HG03457 (cell line): ENCODE results near the gene MOB4.
"Not testable (repeated sequence)": the region's sequence is repeated elsewhere in the genome, so short reads cannot be mapped to it uniquely, and the experiment has no call there.

Experiments
- ATAC-seq: cut with Tn5 transposase; IDR thresholded peaks from one replicate; pipeline ENCODE4 v1.9.1; 2021; ENCODE audit warnings: moderate number of reproducible peaks; ENCODE audit not compliant: unreplicated experiment

The MOB4 gene

DNA sequence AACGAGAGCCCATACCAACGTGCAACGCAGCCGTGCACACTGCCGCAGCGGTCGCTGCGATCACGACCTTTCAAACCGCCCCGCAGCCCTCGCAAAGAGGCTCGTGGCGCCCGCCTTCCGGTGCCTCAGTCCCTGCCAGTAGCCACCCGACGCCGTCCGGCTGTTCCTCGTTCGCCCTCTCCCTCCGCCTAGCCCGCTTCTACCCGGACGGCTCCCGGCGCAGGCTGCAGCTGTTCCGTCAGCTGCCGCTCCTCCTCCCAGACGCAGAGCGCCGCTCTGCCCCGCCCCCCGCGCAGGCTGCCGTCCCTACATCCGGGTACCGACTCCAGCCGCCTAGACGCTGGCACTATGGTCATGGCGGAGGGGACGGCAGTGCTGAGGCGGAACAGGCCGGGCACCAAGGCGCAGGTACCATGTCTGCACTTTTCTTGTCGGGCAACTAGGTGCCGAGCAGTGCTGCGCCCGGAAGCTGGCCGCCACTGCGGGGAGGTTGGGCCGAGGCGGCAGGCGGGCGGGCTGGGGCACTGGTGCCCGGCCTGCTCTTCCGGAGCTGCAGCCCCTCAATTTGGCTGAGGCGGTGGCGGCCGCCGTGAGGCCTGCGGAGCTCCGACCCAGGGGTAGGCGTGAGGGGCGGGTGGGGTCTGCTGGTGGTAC, at the start of gene MOB4:
Gene MOB4, plus strand, starts transcription at position 328 of the 654 bp plus-strand sequence. Its CDS starts 21 bp downstream, at position 349.
- ATAC-seq = peak; percentile 94

DNA sequence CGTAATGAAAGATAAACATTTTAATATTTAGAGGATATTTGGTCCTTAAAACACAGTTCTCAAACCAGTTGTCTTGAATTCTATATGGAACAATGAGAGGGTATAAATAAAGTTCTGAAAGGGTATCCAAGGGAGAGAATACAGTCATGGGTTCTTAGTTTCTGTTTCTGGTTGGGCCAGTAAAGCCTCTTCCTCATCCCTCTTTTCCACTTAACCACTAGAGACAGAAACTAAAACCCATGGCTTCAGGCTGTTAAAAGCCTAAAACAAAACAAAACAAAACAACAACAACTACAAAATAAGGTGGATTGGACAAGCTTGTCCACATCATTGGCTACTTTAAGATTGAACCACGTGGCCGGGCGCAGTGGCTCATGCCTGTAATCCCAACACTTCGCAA, 43.7 kb upstream of the MOB4 start:
- no peak for ATAC-seq

DNA sequence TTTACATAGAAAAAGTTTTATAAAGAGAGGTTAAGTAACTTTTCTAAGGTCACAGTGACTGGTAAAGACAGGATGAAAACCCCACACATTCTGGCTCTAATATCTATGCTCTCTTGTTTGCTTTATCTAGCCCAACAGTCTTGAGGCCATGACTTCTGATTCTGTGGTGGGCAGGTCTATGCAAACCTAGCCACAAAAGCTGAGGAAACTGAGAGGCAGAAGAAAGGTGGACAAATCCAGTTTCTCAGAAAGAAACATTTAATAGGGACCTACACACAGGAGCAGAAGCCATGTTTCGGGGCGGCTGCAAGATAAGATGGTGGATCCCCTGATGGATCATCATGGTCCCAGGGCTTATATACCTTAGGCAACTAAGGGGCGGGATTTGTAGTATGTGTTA, 38.1 kb upstream of the MOB4 start:
- no peak for ATAC-seq

DNA sequence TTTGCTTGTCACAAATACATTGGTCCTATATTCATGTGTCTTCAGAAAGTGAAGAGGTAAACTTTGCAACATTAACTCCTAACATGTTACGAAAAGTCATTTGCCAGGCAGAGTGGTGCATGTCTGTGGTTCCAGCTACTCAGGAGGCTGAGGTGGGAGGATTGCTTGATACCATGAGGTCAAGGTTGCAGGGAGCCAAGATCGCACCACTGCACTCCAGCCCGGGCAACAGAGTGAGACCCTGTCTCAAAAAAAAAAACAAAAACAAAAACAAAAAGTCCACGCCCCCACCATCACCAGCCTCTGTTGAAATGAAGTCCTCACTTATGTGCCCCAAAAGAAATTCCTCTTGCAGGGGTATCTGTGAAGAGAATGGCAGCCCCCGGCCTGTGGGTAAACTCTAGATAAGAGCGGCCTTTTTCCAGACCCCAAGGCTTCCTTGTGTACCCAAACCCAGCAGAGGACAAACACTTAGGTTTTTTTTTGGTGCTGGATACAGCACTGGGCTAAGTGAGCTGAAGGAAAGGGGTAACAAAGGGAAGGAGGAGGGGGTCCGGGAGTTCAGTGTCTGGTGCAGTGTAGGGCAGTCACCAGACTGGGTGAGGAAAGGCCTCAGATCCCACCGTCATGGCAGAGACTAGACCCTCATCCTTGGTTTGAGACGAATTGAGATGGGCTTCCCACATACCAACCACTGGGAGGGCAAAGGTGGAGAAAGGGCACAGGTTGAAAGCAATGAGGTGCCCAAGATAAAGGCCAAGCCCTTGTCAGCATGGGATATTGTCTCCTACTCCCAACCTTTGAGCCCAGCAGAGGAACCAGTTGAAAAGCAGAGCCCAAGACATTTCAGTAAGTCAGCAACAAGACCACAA, 35.5 kb upstream of the MOB4 start:
- ATAC-seq = no peak

DNA sequence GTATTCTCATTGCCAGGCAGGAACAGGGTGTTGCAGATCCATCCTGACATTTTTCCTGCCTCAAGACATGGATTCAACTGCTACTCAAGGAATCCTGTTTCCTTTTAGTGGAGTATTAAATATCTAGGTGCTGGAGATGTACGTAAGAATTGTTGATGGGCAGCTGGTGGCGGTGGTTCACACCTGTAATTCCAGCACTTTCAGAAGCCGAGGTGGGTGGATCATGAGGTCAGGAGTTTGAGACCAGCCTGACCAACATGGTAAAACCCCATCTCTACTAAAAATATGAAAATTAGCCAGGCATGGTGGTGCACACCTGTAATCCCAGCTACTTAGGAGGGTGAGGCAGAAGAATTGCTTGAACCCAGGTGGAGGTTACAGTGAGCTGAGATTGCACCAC, 31.6 kb upstream of the MOB4 start:
- not testable (repeated sequence) for ATAC-seq

DNA sequence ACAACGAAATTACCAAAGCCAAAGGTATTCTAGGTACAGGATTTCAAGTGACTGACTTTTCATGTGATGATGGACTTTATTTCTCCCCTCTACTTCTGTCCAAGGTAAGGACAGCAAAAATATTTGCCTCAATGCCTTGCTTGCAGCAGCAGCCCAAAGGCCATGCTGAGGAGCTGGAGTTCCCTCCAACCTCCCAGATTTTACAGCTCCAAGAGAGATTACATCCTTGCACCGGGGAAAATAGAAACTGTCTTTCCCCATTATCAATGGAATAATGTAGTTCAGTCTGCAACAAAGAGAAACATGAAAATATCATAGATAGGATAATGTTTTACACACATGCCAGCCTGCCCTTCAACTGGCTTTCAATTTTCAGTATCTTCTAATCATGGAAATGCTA, 29.7 kb upstream of the MOB4 start:
- ATAC-seq = no peak

DNA sequence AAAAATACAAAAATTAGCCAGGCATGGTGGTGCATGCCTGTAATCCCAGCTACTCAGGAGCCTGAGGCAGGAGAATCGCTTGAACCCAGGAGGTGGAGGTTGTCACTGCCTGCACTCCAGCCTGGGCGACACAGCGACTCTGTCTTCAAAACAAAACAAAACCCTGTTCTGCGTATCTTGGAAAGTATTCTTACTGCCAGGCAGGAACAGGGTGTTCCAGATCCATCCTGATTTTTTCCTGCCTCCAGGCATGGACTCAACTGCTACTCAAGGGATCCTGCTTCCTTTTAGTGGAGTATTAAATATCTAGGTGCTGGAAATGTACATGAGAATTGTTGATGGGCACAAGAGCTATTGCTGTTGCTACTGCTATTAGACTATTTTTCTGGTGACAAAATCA, 28.5 kb upstream of the MOB4 start:
- no peak for ATAC-seq

DNA sequence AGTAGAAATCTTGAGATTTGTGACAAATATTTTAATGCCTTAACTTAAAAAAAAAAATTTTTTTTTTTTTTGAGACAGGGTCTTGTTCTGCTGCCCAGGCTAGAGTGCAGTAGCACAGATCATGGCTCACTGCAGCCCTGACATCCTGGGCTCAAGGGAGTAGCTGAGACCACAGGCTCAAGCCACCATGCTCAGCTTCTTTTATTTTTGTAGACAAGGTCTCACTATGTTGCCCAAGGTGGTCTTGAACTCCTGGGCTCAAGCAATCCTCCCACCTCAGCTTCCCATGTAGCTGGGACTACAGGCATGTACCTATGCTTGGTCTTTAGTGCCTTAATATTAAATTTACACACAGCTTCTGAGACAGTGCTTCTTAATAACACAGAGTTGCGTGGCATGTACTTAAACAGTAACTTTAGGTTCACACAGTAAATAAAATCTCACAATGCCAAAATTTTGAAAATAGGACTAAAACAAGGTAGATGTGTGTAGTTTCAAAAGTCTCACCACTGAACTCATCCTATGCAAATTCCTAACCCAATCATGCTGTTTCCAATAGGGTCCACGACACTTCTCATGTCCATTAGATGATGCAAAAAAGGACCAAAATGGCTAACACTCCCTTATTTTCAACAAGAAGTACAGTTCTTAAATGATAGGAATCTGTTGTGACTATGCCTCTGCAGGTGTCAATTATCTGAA, 20.3 kb upstream of the MOB4 start:
- ATAC-seq = no peak

DNA sequence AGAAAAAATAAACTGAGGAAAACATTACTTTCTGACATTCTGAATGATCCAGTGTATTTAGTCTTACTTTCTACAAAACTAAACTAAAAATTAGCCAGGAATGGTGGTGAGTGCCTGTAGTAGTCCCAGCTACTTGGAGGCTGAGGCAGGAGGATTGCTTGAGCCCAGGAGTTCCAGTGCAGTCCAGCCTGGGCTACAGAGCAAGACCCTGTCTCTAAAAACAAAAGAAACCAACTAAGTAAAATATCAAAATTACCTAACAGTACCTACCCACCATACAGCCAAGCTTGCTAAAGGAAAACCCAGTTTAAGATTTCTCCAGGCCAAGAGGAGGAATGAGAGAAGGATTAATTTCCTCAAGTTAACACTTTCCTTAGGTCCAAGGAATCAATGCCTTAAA, 19.2 kb upstream of the MOB4 start:
- no peak for ATAC-seq

DNA sequence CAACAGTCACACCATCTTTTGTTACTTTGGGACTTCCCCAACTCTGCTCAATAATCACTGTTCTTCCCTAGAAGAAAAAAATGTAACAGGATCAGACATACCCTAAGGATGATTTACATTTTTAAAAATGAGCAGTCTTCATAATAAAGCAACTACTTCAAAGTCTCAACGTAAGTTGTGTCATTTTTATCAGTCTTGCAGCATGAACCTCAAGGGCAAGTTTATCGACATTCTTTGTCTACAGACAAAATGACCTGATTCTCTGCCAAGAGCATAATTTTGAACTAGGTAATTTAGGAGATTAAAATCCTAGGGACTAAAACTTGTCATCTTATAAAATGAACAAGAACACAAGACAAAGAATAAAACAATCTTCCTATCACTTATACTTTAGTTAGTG, 18.5 kb upstream of the MOB4 start:
- no peak for ATAC-seq

DNA sequence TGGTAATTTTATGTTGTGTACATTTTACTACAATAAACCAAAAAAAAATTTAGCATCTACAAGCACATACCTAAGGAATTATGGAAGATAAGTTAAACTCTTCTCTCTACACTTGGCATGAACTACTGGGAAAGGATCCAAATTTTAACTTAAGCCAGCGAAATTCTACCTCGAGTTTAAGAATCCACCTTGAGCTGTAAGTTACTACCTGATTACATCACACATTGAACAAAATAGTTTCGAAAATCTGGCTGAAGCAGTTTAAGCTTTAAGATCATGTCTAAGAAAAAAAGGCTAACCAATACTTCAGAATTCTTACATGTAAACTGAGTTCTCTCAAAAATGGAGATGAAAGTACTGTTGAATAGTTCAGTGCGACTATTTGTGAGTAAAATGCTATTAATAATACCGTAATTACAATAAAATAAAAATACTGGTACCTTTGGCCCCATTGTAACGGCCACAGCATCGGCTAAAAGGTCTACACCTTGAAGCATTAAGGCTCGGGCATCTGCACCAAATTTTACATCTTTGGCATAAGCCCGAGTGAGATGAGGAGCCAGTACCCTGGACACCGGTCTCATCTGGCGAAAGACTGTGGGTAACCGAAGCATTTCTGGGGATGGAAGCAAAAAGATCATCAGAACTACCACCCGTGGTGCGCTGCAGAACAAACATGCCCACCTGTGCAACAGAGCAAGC, 17.5 kb upstream of the MOB4 start:
- ATAC-seq = no peak

DNA sequence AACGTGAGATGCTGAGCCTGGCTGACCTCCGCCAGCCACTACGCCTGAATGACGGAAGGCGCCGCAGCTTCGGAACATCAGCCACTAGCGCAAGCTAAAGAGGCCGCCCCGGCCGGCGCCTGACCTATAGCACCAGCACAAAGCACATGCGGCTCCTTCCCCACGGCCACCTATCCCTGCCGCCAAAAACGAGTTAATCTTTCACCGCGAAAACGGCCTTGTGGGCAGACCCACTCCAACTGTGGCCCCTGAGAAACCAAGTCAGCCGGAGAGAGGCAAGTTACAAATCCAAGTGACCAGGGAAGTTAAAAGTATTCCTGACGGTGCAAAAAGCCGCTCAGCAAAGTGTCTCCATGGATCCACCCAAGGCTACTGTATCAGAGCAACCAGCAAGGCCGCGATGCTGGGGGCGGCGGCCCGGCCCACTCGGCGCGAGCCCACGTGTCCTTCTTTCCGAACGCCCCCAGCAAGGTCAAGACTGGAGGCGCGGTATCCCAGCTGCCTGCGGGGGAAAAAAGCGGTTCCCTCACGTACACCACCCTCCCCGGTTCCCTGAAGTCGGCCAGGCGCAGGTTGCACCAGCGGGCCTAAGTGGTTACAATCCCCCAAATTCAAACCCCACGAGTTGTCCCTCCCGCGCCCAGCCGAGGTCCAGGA, 16.8 kb upstream of the MOB4 start:
- no peak for ATAC-seq

DNA sequence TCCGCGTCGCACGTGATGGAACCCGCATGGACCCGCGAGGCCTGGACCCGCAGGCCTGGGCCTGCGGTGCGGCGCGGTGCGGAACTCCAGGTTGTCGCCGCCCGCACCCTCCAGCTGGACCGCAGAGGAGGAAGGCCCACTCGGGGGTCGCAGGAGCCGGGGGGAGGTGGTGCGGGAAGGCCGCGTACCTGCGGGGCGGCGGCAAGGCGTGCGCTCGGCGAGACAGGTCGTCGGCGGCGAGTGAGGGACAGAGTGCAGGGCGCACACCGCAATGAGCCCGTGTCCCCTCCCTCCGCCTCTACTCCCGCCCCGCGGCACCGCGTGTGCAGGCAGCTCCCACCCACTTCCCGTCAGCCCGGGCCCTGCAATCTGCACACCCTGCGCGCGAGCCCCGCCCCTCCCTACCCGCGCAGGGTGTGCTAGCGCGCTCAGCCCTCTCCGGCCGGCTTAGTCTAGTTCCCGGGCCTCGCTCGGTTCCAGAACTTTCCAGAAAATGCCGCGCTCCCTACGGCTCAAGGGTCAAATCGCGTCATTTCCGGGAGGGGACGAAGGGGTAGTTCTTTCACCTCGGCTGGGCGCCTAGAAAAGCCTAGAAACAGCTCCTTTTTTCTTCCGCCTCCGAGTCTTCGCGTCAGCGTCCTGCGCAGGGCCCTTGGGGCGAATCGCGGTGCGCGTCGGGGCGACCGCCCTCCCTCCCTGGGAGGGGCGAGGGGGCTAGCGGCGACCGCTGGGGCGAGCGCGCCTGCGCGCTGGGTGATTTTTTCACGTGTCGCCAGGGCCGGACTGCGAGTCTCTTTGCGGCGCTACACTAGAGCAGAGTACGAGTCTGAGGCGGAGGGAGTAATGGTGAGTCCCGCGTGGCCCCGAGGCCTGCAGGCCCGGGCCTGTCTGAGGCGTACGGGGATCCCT, 16.0 kb upstream of the MOB4 start, which contains the start of the genes HSPD1 and HSPE1:
Gene HSPD1, minus strand, starts transcription at position 247 of the 909 bp plus-strand sequence. CDS start 992 bp downstream, outside the sequence.
Gene HSPE1, plus strand, starts transcription at position 786 of the 909 bp plus-strand sequence. Its CDS starts 58 bp downstream, at position 844.
- ATAC-seq = peak; percentile 74

DNA sequence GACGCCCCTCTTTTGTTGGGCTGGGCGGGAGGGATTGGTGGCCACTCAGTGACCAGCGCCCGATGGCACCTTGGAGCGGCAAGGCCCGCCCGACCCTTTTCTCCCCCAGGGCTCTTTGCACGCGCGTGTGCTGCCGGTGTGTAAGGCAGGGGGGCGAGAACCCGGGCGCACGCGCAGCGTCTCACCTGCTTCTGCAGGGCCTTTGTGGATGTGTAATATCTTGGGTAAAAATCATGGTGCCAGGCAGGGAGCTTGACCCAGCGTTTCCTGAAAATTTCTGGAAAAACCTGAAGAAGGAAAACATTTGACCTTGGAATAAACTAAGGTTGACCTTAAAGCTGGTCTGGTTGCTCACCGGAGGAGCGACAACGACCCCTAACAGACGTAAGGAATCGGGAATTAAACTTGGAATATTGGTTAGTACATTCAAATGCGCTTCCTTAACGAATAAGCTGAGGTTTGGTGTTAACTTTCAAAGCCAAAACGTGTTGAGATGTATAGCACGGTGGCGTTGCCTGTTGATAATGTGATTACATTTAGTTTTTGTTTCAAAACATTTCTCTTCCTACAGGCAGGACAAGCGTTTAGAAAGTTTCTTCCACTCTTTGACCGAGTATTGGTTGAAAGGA, 15.2 kb upstream of the MOB4 start:
- ATAC-seq = no peak

DNA sequence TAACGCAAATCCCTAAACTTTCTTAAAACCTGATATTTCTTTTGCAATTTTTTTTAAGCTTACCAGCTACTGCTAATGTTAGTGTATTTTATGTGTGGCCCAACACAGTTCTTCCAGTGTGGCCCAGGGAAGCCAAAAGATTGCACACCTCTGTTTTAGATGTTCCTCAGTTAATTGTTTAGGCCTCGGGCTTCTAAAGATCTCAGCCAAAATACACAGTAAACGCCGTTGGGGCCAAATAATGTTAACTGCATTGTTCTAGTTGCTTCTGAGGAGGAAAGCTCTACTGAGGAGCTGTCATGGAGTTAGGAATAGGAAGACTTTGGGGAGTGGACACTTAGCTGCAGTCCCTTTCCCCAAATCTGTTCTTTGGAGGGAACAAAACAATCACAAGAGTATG, 13.7 kb upstream of the MOB4 start:
- ATAC-seq = no peak

DNA sequence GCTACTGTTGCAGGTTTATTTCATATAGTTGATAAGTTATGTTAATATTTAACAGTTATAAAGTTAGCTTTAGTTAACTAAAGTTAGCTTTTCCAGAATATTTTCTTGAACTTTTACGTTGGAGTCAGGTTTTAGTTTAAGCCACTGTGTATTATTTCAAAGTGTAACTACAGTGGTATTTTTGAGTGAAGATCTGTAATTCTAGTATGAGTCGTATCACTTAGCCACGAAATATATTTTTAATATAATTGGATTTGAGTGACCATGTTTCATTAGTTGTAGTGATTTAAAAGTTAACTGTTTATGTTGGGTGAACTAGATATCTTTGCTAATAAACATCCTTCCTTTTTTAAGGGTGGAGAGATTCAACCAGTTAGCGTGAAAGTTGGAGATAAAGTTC, 13.2 kb upstream of the MOB4 start:
- no peak for ATAC-seq

DNA sequence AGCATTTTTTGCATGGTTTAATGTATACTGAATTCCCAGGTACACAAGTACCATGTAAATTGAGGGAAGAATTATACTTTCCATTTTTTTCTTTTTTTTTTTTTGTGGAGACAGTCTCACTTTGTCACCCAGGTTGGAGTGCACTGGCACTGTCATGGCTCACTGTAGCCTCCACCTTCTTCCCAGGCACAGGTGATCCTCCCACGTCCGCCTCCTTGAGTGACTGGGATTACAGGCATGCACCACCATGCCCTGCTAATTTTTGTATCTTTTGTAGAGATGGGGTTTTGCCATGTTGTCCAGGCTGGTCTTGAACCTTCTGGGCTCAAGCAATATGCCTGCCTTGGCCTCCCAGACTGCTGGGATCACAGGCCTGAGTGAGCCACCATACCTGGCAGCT, 11.9 kb upstream of the MOB4 start:
- no peak for ATAC-seq

DNA sequence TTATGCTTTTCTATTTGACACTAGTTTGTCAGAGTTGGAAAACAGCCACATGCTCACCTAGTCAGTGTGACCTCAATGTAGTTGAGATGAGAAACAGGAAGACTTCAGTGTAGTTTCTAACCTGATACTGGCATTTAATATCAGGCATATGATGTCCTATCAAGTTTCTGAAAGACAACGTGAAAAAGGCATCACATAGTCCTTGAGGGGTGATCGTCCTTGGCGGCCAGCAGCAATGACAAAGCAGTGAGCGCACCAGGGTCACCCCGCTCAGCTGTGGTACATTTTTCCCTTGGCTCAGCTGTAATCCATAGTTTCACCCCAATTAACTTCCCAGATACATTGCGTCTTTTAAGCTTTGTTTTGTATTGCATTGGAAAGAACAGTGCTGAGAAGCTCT, 11.4 kb upstream of the MOB4 start:
- ATAC-seq = no peak

DNA sequence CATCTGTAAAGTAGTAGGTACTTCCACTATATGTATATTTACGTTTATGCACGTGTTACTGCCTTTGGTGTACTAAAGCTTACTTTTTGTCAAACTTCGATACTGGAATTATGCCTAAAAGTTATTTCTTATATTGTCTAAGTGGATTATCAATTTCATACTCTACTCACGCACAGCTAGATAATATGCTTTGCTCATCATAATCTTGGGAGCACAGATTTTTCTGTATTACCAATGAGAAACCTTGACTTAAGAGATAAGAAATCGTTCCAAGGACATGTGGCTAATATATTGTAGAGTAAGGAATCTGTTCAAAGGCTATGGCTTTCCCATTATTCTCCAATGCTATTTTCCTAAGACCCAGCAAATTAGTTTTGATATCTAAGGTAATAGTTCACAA, 9.2 kb upstream of the MOB4 start:
- no peak for ATAC-seq
